Muscle layer of colon (tissue), 2 donors: ENCODE measurements around the gene PLEKHH1.

Experiments
- H3K27ac ChIP-seq: one replicate; pipeline ENCODE4 v1.7.0; 2013; ENCODE audit warnings: low read depth, mild to moderate bottlenecking, low read length, moderate library complexity
- H3K27me3 ChIP-seq, 2 donors: one replicate each; pipeline ENCODE4 v1.7.0; 2013; ENCODE audit warnings: low read length in 2 of 2, mild to moderate bottlenecking in 2 of 2; ENCODE audit not compliant: insufficient read depth in 2 of 2, control insufficient read depth in 1 of 2
- H3K36me3 ChIP-seq: one replicate; pipeline ENCODE4 v1.7.0; 2013; ENCODE audit warnings: mild to moderate bottlenecking, low read length; ENCODE audit not compliant: insufficient read depth
- H3K4me1 ChIP-seq: one replicate; pipeline ENCODE4 v1.7.0; 2013; ENCODE audit warnings: mild to moderate bottlenecking, low read length; ENCODE audit not compliant: insufficient read depth
- H3K4me3 ChIP-seq, 2 donors: one replicate each; pipeline ENCODE4 v1.7.0; 2013; ENCODE audit warnings: low read length in 2 of 2, low read depth in 1 of 2, mild to moderate bottlenecking in 1 of 2, moderate library complexity in 1 of 2
- H3K9ac ChIP-seq: one replicate; pipeline ENCODE4 v1.7.0; 2013; ENCODE audit warnings: low read length
- H3K9me3 ChIP-seq: one replicate; pipeline ENCODE4 v1.7.0; 2013; ENCODE audit warnings: mild to moderate bottlenecking, low read length
- donor health status: abdominal sarcoma.
- donor health status: Adenocarcinoma of cecum.

Gene PLEKHH1

GRCh38 chr14:67569651-67570290 is 36.7 kb downstream of the PLEKHH1 start:
- Histone ChIP-seq H3K4me1 (no peaks in the 10 kb centered on the region), H3K27ac (no peak overlapping the region)

GRCh38 chr14:67570453-67570852 is 37.4 kb downstream of the PLEKHH1 start:
- Histone ChIP-seq H3K9me3 (no peaks in the 10 kb centered on the region), H3K27me3 (no peaks in the 10 kb centered on the region), H3K27ac (no peak overlapping the region), H3K36me3 (no peaks in the 10 kb centered on the region), H3K4me1 (no peaks in the 10 kb centered on the region), H3K9ac (no peak overlapping the region), H3K4me3 (no peak overlapping the region)

More at GRCh38 chr14:67569651-67570290, 36.7 kb downstream of the PLEKHH1 start:
- H3K36me3 ChIP-seq, result no peaks in the 10 kb centered on the region
- no peak overlapping the region for H3K9ac ChIP-seq
- H3K27me3 ChIP-seq, result no peaks in the 10 kb centered on the region
- H3K9me3 ChIP-seq, result no peaks in the 10 kb centered on the region
- H3K4me3 ChIP-seq, result no peak overlapping the region

GRCh38 chr14:67571275-67571990 is 38.3 kb downstream of the PLEKHH1 start:
- Histone ChIP-seq H3K36me3 (no peaks in the 10 kb centered on the region), H3K4me1 (no peaks in the 10 kb centered on the region), H3K4me3 (no peak overlapping the region), H3K27me3 (no peaks in the 10 kb centered on the region), H3K9me3 (no peaks in the 10 kb centered on the region), H3K27ac (no peak overlapping the region), H3K9ac (no peak overlapping the region)

GRCh38 chr14:67571991-67572323 is 38.9 kb downstream of the PLEKHH1 start:
- Histone ChIP-seq H3K36me3 (no peaks in the 10 kb centered on the region), H3K9ac (no peak overlapping the region), H3K9me3 (no peaks in the 10 kb centered on the region), H3K4me3 (no peak overlapping the region), H3K27ac (no peak overlapping the region), H3K4me1 (no peaks in the 10 kb centered on the region), H3K27me3 (no peaks in the 10 kb centered on the region)

- Histone ChIP-seq H3K27ac (no peak overlapping the region), H3K9me3 (no peaks in the 10 kb centered on the region), H3K36me3 (no peaks in the 10 kb centered on the region), H3K27me3 (no peaks in the 10 kb centered on the region), H3K9ac (no peak overlapping the region), H3K4me3 (no peak overlapping the region), H3K4me1 (no peaks in the 10 kb centered on the region)
Measured at GRCh38 chr14:67572608-67573007, 39.5 kb downstream of the PLEKHH1 start.

- no peaks in the 10 kb centered on the region for H3K27me3 ChIP-seq
- H3K36me3 ChIP-seq, result no peaks in the 10 kb centered on the region
- H3K27ac ChIP-seq, result no peak overlapping the region
- H3K9me3 ChIP-seq, result no peaks in the 10 kb centered on the region
- no peak overlapping the region for H3K9ac ChIP-seq
- no peak overlapping the region for H3K4me3 ChIP-seq
- no peaks in the 10 kb centered on the region for H3K4me1 ChIP-seq
Measured at GRCh38 chr14:67573228-67574010, 40.3 kb downstream of the PLEKHH1 start.

GRCh38 chr14:67574156-67574555 is 41.1 kb downstream of the PLEKHH1 start:
- H3K27ac ChIP-seq, result no peak overlapping the region
- H3K36me3 ChIP-seq, result no peaks in the 10 kb centered on the region
- H3K27me3 ChIP-seq, result no peaks in the 10 kb centered on the region
- no peaks in the 10 kb centered on the region for H3K9me3 ChIP-seq
- H3K4me1 ChIP-seq, result no peaks in the 10 kb centered on the region
- H3K9ac ChIP-seq, result no peak overlapping the region
- no peak overlapping the region for H3K4me3 ChIP-seq

GRCh38 chr14:67574806-67575205 is 41.7 kb downstream of the PLEKHH1 start:
- no peak overlapping the region for H3K27ac ChIP-seq
- no peaks in the 10 kb centered on the region for H3K4me1 ChIP-seq
- no peaks in the 10 kb centered on the region for H3K9me3 ChIP-seq
- no peak overlapping the region for H3K4me3 ChIP-seq
- H3K9ac ChIP-seq, result no peak overlapping the region
- no peaks in the 10 kb centered on the region for H3K27me3 ChIP-seq
- H3K36me3 ChIP-seq, result no peaks in the 10 kb centered on the region

- H3K4me3 ChIP-seq, result no peak overlapping the region
- H3K9me3 ChIP-seq, result no peaks in the 10 kb centered on the region
- H3K27me3 ChIP-seq, result no peaks in the 10 kb centered on the region
- no peak overlapping the region for H3K9ac ChIP-seq
- H3K4me1 ChIP-seq, result no peaks in the 10 kb centered on the region
- no peak overlapping the region for H3K27ac ChIP-seq
- H3K36me3 ChIP-seq, result no peaks in the 10 kb centered on the region
Measured at GRCh38 chr14:67575684-67576083, 42.6 kb downstream of the PLEKHH1 start.

GRCh38 chr14:67576216-67576955 is 43.3 kb downstream of the PLEKHH1 start:
- no peak overlapping the region for H3K4me3 ChIP-seq
- H3K9ac ChIP-seq, result no peak overlapping the region
- H3K4me1 ChIP-seq, result no peaks in the 10 kb centered on the region
- no peak overlapping the region for H3K27ac ChIP-seq
- no peaks in the 10 kb centered on the region for H3K9me3 ChIP-seq
- H3K27me3 ChIP-seq, result no peaks in the 10 kb centered on the region
- H3K36me3 ChIP-seq, result no peaks in the 10 kb centered on the region

- Histone ChIP-seq H3K4me3 (no peak overlapping the region), H3K4me1 (no peaks in the 10 kb centered on the region), H3K36me3 (no peaks in the 10 kb centered on the region), H3K9ac (no peak overlapping the region), H3K9me3 (no peaks in the 10 kb centered on the region), H3K27ac (no peak overlapping the region), H3K27me3 (no peaks in the 10 kb centered on the region)
Measured at GRCh38 chr14:67577181-67577808, 44.2 kb downstream of the PLEKHH1 start.
